IPS-18c (cell line): ENCODE measurements around the gene HEPACAM2.
A peak's percentile ranks its signal among the peaks of the same experiment; 100 is the strongest.

ENCODE experiments used
- H3K4me3 ChIP-seq: 2 replicates; pipeline ENCODE4 v1.7.0; 2013; ENCODE audit warnings: low read depth, mild to moderate bottlenecking, low read length, moderate library complexity; ENCODE audit not compliant: insufficient read depth
- H3K9me3 ChIP-seq: one replicate; pipeline ENCODE4 v1.6.1; 2013; ENCODE audit warnings: mild to moderate bottlenecking, low read length, moderate library complexity; ENCODE audit not compliant: control insufficient read depth, insufficient read depth

HEPACAM2 gene

GRCh38 chr7:93226310-93226709, at the start of gene HEPACAM2:
HEPACAM2 (minus strand) TSS chr7:93226469.
- Histone ChIP-seq H3K4me3 (no peak within 1 kb of the TSS), H3K9me3 (no peaks in the 10 kb centered on the region)

- H3K4me3 ChIP-seq = no peak overlapping the region
- no peaks in the 10 kb centered on the region for H3K9me3 ChIP-seq
Measured at GRCh38 chr7:93265220-93265619, 39.0 kb upstream of the HEPACAM2 start.

- Histone ChIP-seq H3K4me3 (no peak overlapping the region), H3K9me3 (no peaks in the 10 kb centered on the region)
Measured at GRCh38 chr7:93262535-93262934, 36.3 kb upstream of the HEPACAM2 start.

GRCh38 chr7:93258661-93259060, 32.4 kb upstream of the HEPACAM2 start:
- Histone ChIP-seq H3K4me3 (no peak overlapping the region), H3K9me3 (no peaks in the 10 kb centered on the region)

DNA sequence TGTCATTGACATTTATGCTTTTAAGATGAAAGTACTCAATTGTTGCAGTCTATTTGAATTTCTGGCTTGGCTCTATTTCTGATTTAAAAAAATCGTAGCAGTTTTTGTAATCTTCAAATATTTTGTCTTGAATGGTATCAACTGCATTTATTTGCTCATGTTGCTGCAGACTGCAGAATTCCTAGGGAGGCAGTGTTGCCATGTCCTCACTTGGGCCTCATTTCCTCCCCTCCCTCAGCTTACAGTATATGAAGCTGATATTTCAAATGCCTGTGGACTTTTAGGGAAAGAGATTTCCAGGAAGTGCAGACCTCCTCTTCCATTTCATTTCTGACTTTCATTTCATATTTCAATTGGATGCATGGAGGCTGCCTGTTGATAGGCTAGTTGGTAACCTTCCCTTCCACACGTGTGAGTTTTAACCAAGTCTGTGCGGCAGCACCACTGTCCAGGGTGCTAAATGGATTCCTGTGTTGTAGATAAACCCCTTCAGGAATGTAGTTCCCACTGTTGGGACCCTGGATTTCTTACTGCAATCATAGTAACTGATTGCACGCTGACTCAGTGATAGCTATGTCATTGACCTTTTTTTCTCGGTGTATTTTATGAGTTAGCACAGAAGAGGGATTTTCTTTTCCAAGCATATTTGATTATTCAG, 23.4 kb upstream of the HEPACAM2 start:
- no peak overlapping the region for H3K4me3 ChIP-seq

DNA sequence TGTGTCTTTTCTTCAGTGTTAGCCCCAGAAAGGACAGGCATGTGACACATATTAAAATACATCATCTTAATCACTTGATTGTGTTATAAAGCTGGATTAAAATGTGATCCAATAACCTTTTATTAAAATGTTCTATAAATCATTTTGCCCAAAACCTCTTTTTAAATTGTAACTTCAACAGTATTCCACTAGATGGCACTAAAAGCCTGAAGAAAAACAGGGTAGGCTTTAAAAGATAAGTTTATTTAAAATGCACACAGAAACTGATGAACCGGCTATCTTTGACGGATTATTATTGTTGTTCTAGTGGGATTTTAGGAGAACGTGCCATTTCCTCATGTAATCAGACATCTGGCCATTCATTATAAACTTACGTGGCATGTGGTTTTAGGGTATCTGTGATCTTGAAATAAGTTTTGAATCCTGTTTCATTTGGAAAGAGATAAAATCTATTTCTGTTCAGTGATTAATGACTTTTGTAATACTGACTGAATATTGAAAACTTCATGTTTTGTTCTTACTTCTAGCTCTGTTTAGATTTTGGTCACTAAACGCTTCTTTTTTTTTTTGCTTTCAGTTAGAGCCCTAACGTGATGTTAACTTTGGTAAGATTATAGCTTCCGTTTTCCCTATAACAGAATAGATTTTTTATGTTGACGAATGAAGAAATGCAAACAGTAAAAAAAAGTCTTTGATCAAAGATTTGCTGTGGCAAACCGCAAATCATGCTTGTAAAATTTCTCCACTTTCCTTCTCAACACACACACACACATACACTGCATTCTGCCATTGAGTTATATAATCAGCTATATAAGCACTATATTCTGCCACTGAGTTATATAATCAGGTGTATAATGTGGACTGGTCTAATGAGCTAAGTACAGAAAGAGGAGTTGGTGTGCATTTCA, 19.5 kb upstream of the HEPACAM2 start:
- H3K4me3 ChIP-seq = no peak overlapping the region
- no peaks in the 10 kb centered on the region for H3K9me3 ChIP-seq

More for the DNA sequence above, 23.4 kb upstream of the HEPACAM2 start:
- no peaks in the 10 kb centered on the region for H3K9me3 ChIP-seq

DNA sequence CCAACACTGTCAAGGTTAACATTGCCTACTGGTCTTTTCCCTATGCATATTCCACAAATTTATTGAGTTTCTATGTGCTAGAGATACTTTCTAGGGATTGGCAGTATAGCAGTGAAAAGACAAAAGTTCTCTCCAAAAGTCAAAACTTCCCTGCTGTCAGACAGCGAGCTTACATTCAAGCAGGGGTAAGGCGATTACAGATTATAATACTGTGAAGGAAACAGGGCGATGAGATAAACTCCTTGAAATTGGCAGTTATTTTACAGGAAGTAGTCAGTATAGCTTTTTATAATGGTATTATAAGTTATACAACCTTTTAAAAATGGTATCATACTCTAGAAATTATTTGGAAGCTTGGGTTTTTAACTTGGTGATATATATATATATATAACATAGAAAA, 15.8 kb upstream of the HEPACAM2 start:
- no peak overlapping the region for H3K4me3 ChIP-seq
- H3K9me3 ChIP-seq = no peaks in the 10 kb centered on the region

DNA sequence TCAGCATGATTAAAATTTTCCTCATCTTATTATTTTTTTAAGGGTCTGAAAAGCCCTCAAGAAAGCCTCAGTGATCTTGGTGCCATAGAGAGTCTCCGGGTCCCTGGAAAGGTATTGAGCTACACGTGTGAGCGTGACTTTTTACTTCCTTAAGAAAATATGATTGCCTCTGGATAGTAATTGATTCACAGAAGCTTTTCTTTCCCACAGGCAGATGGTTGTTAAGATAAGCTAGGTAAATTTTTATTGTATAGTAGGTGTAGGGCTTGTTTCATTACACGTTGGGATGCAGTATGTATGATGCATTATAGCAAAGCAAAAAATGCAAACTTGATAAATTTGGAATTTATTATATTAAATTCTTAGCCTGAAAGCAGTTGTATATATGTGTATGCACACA, 13.6 kb upstream of the HEPACAM2 start:
- no peak overlapping the region for H3K4me3 ChIP-seq
- no peaks in the 10 kb centered on the region for H3K9me3 ChIP-seq

DNA sequence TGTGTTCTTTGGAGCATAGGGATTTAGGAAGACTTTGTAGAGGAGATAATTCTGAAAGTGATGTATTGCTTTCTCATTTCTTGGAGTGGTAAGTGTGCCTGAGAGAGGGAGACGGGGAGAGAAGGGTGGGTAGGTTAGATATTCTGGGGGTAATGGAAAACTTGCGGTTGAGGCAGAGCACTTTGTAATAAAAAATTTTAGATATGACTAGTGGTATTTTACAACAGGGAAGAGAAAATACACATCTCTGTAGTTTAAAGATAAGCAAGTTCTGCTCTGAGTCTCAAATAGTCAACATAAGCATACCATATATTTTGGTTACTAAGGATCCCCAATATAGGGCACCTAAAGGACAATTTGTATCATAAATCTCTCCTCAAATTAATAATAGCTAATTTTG, 12.5 kb upstream of the HEPACAM2 start:
- Histone ChIP-seq H3K9me3 (no peaks in the 10 kb centered on the region), H3K4me3 (no peak overlapping the region)

- H3K4me3 ChIP-seq = no peak overlapping the region
Measured at GRCh38 chr7:93238131-93238530, 11.9 kb upstream of the HEPACAM2 start.

GRCh38 chr7:93235541-93235940, 9.3 kb upstream of the HEPACAM2 start:
- Histone ChIP-seq H3K9me3 (no peaks in the 10 kb centered on the region), H3K4me3 (no peak overlapping the region)

More at GRCh38 chr7:93238131-93238530, 11.9 kb upstream of the HEPACAM2 start:
- H3K9me3 ChIP-seq = no peaks in the 10 kb centered on the region

- Histone ChIP-seq H3K9me3 (no peaks in the 10 kb centered on the region), H3K4me3 (peak overlapping the region; percentile 86)
Measured at GRCh38 chr7:93232673-93233018, 6.4 kb upstream of the HEPACAM2 start.

GRCh38 chr7:93231799-93232672, 5.8 kb upstream of the HEPACAM2 start, which contains the start of gene VPS50:
VPS50 (plus strand) TSS chr7:93232366; CDS start chr7:93232468, 102 bp downstream.
- Histone ChIP-seq H3K9me3 (no peaks in the 10 kb centered on the region), H3K4me3 (peak within 1 kb of the TSS; percentile 86)

DNA sequence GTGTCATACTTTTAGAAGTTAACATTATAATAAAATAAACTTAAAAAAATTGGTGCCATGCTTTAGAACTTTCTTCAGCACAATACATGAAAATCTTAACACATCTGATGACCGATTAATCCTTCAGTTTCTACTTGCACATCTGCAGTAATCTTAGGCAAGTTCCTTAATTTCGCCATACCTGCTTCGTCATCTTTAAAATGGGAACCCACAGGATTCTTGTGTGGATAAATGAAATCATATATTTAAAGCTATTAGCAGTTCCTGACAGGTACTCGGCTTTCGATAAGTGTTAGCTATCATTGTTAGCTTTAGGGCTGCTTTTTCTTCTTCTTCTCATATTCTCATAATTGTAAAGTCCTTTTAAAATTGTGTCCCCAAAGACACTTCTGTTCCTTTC, 5.0 kb upstream of the HEPACAM2 start:
- Histone ChIP-seq H3K4me3 (peak overlapping the region; percentile 86; the same call in 1 of the 2 replicates), H3K9me3 (no peaks in the 10 kb centered on the region)

- Histone ChIP-seq H3K9me3 (no peaks in the 10 kb centered on the region), H3K4me3 (no peak overlapping the region)
Measured at GRCh38 chr7:93228302-93228701, 2.0 kb upstream of the HEPACAM2 start.

DNA sequence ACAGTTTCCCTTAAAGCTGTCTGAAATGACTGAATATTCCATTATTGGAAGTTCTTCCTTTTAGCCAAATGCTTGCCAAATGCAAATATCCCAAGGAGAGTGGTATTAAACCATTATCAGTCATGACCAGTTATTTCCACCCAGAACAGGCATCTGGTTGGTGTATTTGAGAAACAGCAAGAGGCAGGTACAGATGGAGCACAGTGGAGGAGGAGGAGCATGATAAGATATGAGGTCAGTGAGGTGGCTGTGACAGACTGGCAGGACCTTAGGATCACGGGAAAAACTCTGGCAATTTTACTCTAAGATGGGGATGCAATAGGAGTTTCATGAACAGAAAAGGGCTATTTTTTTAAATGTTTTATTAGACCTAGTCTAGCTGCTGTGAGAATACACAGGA, 6.4 kb downstream of the HEPACAM2 start:
- Histone ChIP-seq H3K9me3 (no peaks in the 10 kb centered on the region), H3K4me3 (no peak overlapping the region)

DNA sequence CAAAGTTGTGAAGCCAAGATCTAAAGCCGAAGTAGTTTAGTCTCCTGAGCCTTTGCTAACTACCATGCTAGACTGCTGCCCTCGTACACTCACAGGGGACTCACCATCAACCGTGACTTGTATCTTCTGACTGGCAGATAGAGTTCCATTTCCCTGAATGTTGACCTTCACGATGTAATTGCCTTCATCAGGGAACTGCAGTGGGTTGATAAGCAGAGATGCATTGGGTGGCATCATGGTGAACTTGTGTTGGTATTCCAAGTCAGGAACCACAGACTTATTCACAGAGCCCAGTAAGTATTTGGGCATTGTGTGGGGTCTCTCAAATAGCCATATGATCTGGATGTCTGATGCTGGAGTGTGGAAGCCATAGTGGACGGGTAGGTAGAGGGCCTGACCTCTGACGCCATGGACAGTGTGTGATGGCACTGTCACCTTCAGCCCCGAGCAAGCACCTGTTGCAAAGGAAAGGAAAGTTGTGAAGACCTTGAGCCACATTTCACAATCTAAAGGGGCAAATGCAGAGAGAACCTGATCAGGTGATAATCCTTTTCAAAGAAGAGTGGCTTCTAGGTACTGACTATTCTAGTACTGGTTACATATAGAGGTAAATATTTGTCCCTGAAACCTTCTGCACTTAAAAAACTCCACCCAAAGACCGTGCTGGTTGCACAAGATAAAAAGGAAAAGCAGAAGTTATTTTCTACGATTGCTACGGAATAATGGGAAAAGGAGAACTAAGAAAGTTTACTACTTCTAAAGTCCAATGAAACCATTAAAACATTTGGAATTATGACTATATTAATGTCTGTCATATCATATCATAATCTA, 7.1 kb downstream of the HEPACAM2 start:
- Histone ChIP-seq H3K9me3 (no peaks in the 10 kb centered on the region), H3K4me3 (no peak overlapping the region)
